HepG2 (cell line): ENCODE data around the gene ERCC6. TPM values are rescaled to one million over a fixed set of nuclear protein-coding genes. Genes with fewer than 3 reads are reported as not detected.

Experiments
- ATAC-seq: fragments of 200-7000 bp; cut with Tn5 transposase; 3 replicates; pipeline ENCODE4 v1.9.1; 2020; ENCODE audit warnings: mild to moderate bottlenecking, moderate library complexity
- BruUV-seq: library from RNA; stranded (reverse); fragments of 400-500 nt; replicated peaks from 2 replicates; lab custom pipeline; 2021; lab: Mats Ljungman, UMichigan
- CTCF ChIA-PET: fragments of 300-600 bp; formaldehyde crosslinking; extraction: SDS; loops from one replicate; lab custom pipeline; 2021; ENCODE audit warnings: low total read pairs, inconsistent platforms, low intra/inter-chr PET ratio; lab: Yijun Ruan, JAX
- POLR2A ChIA-PET: fragments of 350-600 bp; sonication (Branson Sonifier 250); formaldehyde crosslinking; loops from one replicate; lab custom pipeline; 2020; ENCODE audit warnings: antibody characterized with exemption, inconsistent platforms; lab: Yijun Ruan, JAX
- DNase-seq: peaks from one replicate; pipeline ENCODE4 v3.0.0-alpha.2; 2015; ENCODE audit warnings: low spot score
- FAIRE-seq: peaks from 3 replicates; lab custom pipeline; 2011; peaks lifted over from hg19 to GRCh38; lab: Jason Lieb, UNC
- H2AFZ ChIP-seq: one replicate; pipeline ENCODE4 v1.6.1; 2011; ENCODE audit warnings: low read length, inconsistent platforms
- H3K27ac ChIP-seq: fragments of 300-600 bp; 3 replicates; pipeline ENCODE4 v1.8.0; 2011; ENCODE audit warnings: mixed run types, mild to moderate bottlenecking, mixed read lengths, low read length, inconsistent platforms; ENCODE audit not compliant: insufficient read depth; ENCODE audit errors: extremely low read length
- H3K27me3 ChIP-seq, 2 experiments: fragments of 200-600 bp in 1 of 2; 2 replicates in 1 of 2; 3 replicates in 1 of 2; pipeline versions ENCODE4 v1.6.0 to v1.8.0; 2011; ENCODE audit warnings: low read length in 2 of 2, mild to moderate bottlenecking in 2 of 2, moderate library complexity in 2 of 2, inconsistent platforms in 1 of 2; ENCODE audit not compliant: insufficient read depth in 2 of 2, control insufficient read depth in 1 of 2
- H3K36me3 ChIP-seq, 2 experiments: fragments of 200-600 bp in 1 of 2; replicated peaks in 1 of 2; 2 replicates in 1 of 2; 3 replicates in 1 of 2; pipeline versions ENCODE4 v1.5.1 to v1.8.0; 2011; ENCODE audit warnings: low read length in 2 of 2, inconsistent platforms in 1 of 2; ENCODE audit not compliant: insufficient read depth in 2 of 2, control insufficient read depth in 1 of 2
- H3K4me1 ChIP-seq: 2 replicates; pipeline ENCODE4 v1.5.1; 2012; ENCODE audit warnings: low read length, inconsistent platforms; ENCODE audit not compliant: insufficient read depth
- H3K4me2 ChIP-seq: 2 replicates; pipeline ENCODE4 v1.6.0; 2011; ENCODE audit warnings: low read depth, low read length, inconsistent platforms
- H3K4me3 ChIP-seq, 3 experiments: fragments of 200-600 bp in 1 of 3; sonication (generic), shearing (Covaris generic) in 1 of 3; replicated peaks in 1 of 3; 2 replicates each; pipeline ENCODE4 v1.5.1; 2011 to 2016; ENCODE audit warnings: low read length in 3 of 3, inconsistent platforms in 2 of 3, low read depth in 2 of 3, mild to moderate bottlenecking in 2 of 3, control low read depth in 1 of 3, mixed read lengths in 1 of 3; ENCODE audit not compliant: insufficient read depth in 1 of 3
- H3K79me2 ChIP-seq: one replicate; pipeline ENCODE4 v1.6.1; 2011; ENCODE audit warnings: low read length, inconsistent platforms; ENCODE audit not compliant: insufficient read depth
- H3K9ac ChIP-seq: 2 replicates; pipeline ENCODE4 v1.6.0; 2011; ENCODE audit warnings: mild to moderate bottlenecking, low read depth, low read length, inconsistent platforms; ENCODE audit not compliant: insufficient read depth
- H3K9me3 ChIP-seq: 2 replicates; pipeline ENCODE4 v1.5.1; 2012; ENCODE audit warnings: mild to moderate bottlenecking, low read length
- H4K20me1 ChIP-seq: 2 replicates; pipeline ENCODE4 v1.6.0; 2011; ENCODE audit warnings: inconsistent platforms, mild to moderate bottlenecking, low read length, moderate library complexity; ENCODE audit not compliant: insufficient read depth
- BCL3 ChIP-seq: sonication (generic); formaldehyde crosslinking; IDR thresholded peaks from 2 replicates; pipeline ENCODE4 v1.5.1; 2020; ENCODE audit warnings: mild to moderate bottlenecking, missing genetic modification reagents, moderate library complexity
- FOXK1 ChIP-seq: sonication (generic); formaldehyde crosslinking; IDR thresholded peaks from 2 replicates; pipeline ENCODE4 v1.4.0; 2020; ENCODE audit warnings: low read depth, missing genetic modification reagents, borderline replicate concordance
- HOXA3 ChIP-seq: sonication (generic); formaldehyde crosslinking; IDR thresholded peaks from 2 replicates; pipeline ENCODE4 v1.5.0; 2020; ENCODE audit warnings: missing genetic modification reagents
- ISL2 ChIP-seq: sonication (generic); formaldehyde crosslinking; IDR thresholded peaks from 2 replicates; pipeline ENCODE4 v1.5.0; 2020; ENCODE audit warnings: missing genetic modification reagents
- RBAK ChIP-seq: sonication (generic); formaldehyde crosslinking; IDR thresholded peaks from 2 replicates; pipeline ENCODE4 v1.5.1; 2020; ENCODE audit warnings: mild to moderate bottlenecking, missing genetic modification reagents
- ZBTB7A ChIP-seq: sonication (generic); formaldehyde crosslinking; IDR thresholded peaks from 2 replicates; pipeline ENCODE4 v1.8.0; 2022; ENCODE audit warnings: mild to moderate bottlenecking, missing genetic modification reagents
- ZNF251 ChIP-seq: sonication (generic); formaldehyde crosslinking; IDR thresholded peaks from 2 replicates; pipeline ENCODE4 v1.9.0; 2021; ENCODE audit warnings: mild to moderate bottlenecking, missing genetic modification reagents
- ZNF557 ChIP-seq: sonication (generic); formaldehyde crosslinking; IDR thresholded peaks from 2 replicates; pipeline ENCODE4 v1.4.0; 2020; ENCODE audit warnings: missing genetic modification reagents
- WGBS: methylation state at CpG from one replicate; pipeline ENCODE4 v1.1.6; 2017; ENCODE audit warnings: low lambda C conversion rate; 5-methylcytosine and 5-hydroxymethylcytosine counted together
- in situ Hi-C: cut with HindIII; loops from 2 replicates; pipeline ENCODE4 v1.10.0; 2017; ENCODE audit warnings: low pct_unique_long_range_greater_than_20kb; ENCODE audit not compliant: extremely low pct_ligation_motif_present
- intact Hi-C: fragments of 100-400 bp; cut with micrococcal nuclease; formaldehyde crosslinking; loops from one replicate; pipeline ENCODE4 v1.10.0; 2022; ENCODE audit not compliant: unreplicated experiment
- polyA plus RNA-seq, 8 experiments: library from polyadenylated mRNA; depleted of rRNA in 3 of 8; stranded (reverse) in 7 of 8; unstranded in 1 of 8; fragments of >200 nt; fragmentation: Illumina TruSeq in 4 of 8; extraction: Trizol in 4 of 8; gene quantifications; 2 replicates each; pipeline versions ENCODE4 v1.2.1 to v1.2.3, GENCODE V29; 2011 to 2016; ENCODE audit warnings: low read depth in 4 of 8, missing spikeins in 1 of 8, mixed read lengths in 1 of 8; ENCODE audit not compliant: insufficient read depth in 1 of 8
- total RNA-seq, 5 experiments: library from RNA; depleted of rRNA; stranded (reverse); fragments of >200 nt; fragmentation: Illumina TruSeq; extraction: Trizol; gene quantifications; 2 replicates each; pipeline ENCODE4 v1.2.3, GENCODE V29; 2016; ENCODE audit warnings: low read depth in 1 of 5
- TF ChIP-seq, protein P1 (sequence below): sonication (generic); formaldehyde crosslinking; IDR thresholded peaks from 2 replicates; pipeline ENCODE4 v1.5.1; 2020; ENCODE audit warnings: mild to moderate bottlenecking, missing genetic modification reagents

Gene ERCC6
- total and polyA plus RNA-seq, 2 of the 13 experiments (the other 11 are each of a cell fraction or from before 2014, with no cell fraction given) = 5.1 to 9.8 TPM

DNA sequence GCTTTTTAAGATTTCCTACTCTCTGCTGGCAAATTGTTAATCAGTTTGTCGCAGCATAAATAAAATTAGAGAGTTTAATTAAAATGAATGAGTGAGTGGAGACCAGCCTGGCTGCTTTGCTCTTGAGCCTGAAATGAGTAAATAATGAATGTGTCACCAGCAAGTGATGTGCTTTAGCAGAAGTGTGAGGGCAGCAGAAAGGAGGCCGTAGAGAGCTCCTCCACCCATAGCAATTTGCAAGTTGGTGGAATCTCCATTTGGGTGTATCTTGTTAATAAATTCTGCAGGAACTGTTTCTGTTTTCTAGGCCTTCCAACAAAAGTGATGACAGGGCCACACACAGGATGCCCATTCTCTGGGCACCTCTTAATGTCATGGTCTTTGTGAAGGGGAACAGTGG lies 18.8 kb upstream of the ERCC6 start:
- H3K27me3 ChIP-seq = peaks cover 0 to 14% of the 10 kb centered on the region in 2 experiments; a peak in 3 of 5 replicates
- no peaks in the 10 kb centered on the region for H3K9me3 ChIP-seq
- intact Hi-C loops = no loop called here
- ATAC-seq = no peak
- WGBS = 28% methylated on average over 2 of the region's 2 CpGs
- no peak overlapping the region for H3K9ac ChIP-seq
- BruUV-seq = no TSS peak
- H3K36me3 ChIP-seq = no peaks in the 10 kb centered on the region
- FAIRE-seq = no peak
- H3K4me3 ChIP-seq = no peak overlapping the region
- no peaks in the 10 kb centered on the region for H3K4me1 ChIP-seq
- ChIA-PET CTCF (no interaction called here), POLR2A (no interaction called here)
- no peak overlapping the region for H2AFZ ChIP-seq
- no peak overlapping the region for H3K27ac ChIP-seq
- TF ChIP-seq RBAK (CRISPR knock-in tag) (no peak), ZNF251 (CRISPR knock-in tag) (no peak), BCL3 (no peak), ZBTB7A (CRISPR knock-in tag) (no peak), ISL2 (no peak), ZNF557 (no peak), FOXK1 (CRISPR knock-in tag) (no peak), HOXA3 (CRISPR knock-in tag) (no peak)
- TF ChIP-seq, protein P1, sequence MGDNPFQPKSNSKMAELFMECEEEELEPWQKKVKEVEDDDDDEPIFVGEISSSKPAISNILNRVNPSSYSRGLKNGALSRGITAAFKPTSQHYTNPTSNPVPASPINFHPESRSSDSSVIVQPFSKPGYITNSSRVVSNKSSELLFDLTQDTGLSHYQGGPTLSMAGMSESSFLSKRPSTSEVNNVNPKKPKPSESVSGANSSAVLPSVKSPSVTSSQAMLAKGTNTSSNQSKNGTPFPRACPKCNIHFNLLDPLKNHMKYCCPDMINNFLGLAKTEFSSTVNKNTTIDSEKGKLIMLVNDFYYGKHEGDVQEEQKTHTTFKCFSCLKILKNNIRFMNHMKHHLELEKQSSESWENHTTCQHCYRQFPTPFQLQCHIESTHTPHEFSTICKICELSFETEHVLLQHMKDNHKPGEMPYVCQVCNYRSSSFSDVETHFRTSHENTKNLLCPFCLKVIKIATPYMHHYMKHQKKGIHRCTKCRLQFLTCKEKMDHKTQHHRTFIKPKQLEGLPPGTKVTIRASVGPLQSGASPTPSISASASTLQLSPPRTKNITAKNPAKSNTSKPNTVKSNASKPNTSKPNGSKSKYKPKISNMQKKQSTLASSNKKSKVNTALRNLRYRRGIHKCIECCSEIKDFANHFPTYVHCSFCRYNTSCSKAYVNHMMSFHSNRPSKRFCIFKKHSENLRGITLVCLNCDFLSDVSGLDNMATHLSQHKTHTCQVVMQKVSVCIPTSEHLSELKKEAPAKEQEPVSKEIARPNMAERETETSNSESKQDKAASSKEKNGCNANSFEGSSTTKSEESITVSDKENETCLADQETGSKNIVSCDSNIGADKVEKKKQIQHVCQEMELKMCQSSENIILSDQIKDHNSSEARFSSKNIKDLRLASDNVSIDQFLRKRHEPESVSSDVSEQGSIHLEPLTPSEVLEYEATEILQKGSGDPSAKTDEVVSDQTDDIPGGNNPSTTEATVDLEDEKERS (CRISPR knock-in tag) = no peak
- TF ChIP-seq, all 625 proteins: peak for 0
- in situ Hi-C loops = no loop called here
- Histone ChIP-seq H3K4me2 (no peak overlapping the region), H4K20me1 (no peaks in the 10 kb centered on the region), H3K79me2 (no peaks in the 10 kb centered on the region)
- no peak for DNase-seq
